Mesenchymal stem cell (in vitro differentiated cells and primary cell): ENCODE measurements around the gene TCHP.

Source experiments
- DNase-seq: peaks from one replicate; pipeline ENCODE4 v3.0.0-alpha.2; 2013
- H2AFZ ChIP-seq: one replicate; pipeline ENCODE4 v1.6.1; 2013; ENCODE audit warnings: low read depth, mild to moderate bottlenecking, control low read depth, inconsistent platforms, low read length, moderate library complexity
- H2AK5ac ChIP-seq: 2 replicates; pipeline ENCODE4 v1.6.1; 2013; ENCODE audit warnings: low read length, moderate library complexity, mild to moderate bottlenecking, inconsistent platforms; ENCODE audit not compliant: severe bottlenecking
- H2BK120ac ChIP-seq: one replicate; pipeline ENCODE4 v1.6.1; 2013; ENCODE audit warnings: low read depth, mild to moderate bottlenecking, inconsistent platforms, low read length, moderate library complexity
- H2BK12ac ChIP-seq, 2 experiments: one replicate each; pipeline ENCODE4 v1.6.1; 2013; ENCODE audit warnings: inconsistent platforms in 2 of 2, low read length in 2 of 2, mild to moderate bottlenecking in 2 of 2, moderate library complexity in 2 of 2, control low read depth in 1 of 2
- H2BK15ac ChIP-seq: one replicate; pipeline ENCODE4 v1.6.1; 2013; ENCODE audit warnings: mild to moderate bottlenecking, low read depth, inconsistent platforms; ENCODE audit not compliant: poor library complexity, severe bottlenecking
- H2BK5ac ChIP-seq: 2 replicates; pipeline ENCODE4 v1.6.1; 2013; ENCODE audit warnings: low read depth, mild to moderate bottlenecking, low read length, control low read depth, inconsistent platforms; ENCODE audit not compliant: poor library complexity, severe bottlenecking
- H3K14ac ChIP-seq, 2 experiments: one replicate each; pipeline ENCODE4 v1.6.1; 2013; ENCODE audit warnings: inconsistent platforms in 2 of 2, low read length in 2 of 2, control low read depth in 1 of 2, mild to moderate bottlenecking in 1 of 2, moderate library complexity in 1 of 2
- H3K18ac ChIP-seq, 2 experiments: one replicate each; pipeline ENCODE4 v1.6.1; 2013; ENCODE audit warnings: inconsistent platforms in 2 of 2, low read length in 2 of 2, control low read depth in 1 of 2, low read depth in 1 of 2, mild to moderate bottlenecking in 1 of 2
- H3K23ac ChIP-seq, 2 experiments: one replicate each; pipeline ENCODE4 v1.6.1; 2013; ENCODE audit warnings: inconsistent platforms in 2 of 2, low read length in 2 of 2, mild to moderate bottlenecking in 2 of 2, moderate library complexity in 2 of 2, control low read depth in 1 of 2
- H3K27ac ChIP-seq: 2 replicates; pipeline ENCODE4 v1.5.1; 2013; ENCODE audit warnings: mild to moderate bottlenecking, moderate library complexity, low read length, control low read depth, inconsistent platforms; ENCODE audit not compliant: poor library complexity, severe bottlenecking
- H3K27me3 ChIP-seq, 2 experiments: 2 replicates each; pipeline versions ENCODE4 v1.6.1 to v1.7.0; 2013; ENCODE audit warnings: low read length in 2 of 2, mild to moderate bottlenecking in 2 of 2, moderate library complexity in 2 of 2, control low read depth in 1 of 2, inconsistent platforms in 1 of 2; ENCODE audit not compliant: control insufficient read depth in 1 of 2, insufficient read depth in 1 of 2
- H3K36me3 ChIP-seq, 2 experiments: 2 replicates each; pipeline versions ENCODE4 v1.6.1 to v1.7.0; 2013; ENCODE audit warnings: low read length in 2 of 2, control low read depth in 1 of 2, inconsistent platforms in 1 of 2, low read depth in 1 of 2, mild to moderate bottlenecking in 1 of 2; ENCODE audit not compliant: insufficient read depth in 2 of 2, control insufficient read depth in 1 of 2
- H3K4ac ChIP-seq, 2 experiments: one replicate each; pipeline ENCODE4 v1.6.1; 2013; ENCODE audit warnings: inconsistent platforms in 2 of 2, low read length in 2 of 2, mild to moderate bottlenecking in 2 of 2, moderate library complexity in 2 of 2, control low read depth in 1 of 2, low read depth in 1 of 2
- H3K4me1 ChIP-seq: 2 replicates; pipeline ENCODE4 v1.6.1; 2013; ENCODE audit warnings: low read depth, low read length, control low read depth; ENCODE audit not compliant: control insufficient read depth, insufficient read depth
- H3K4me2 ChIP-seq: 2 replicates; pipeline ENCODE4 v1.6.1; 2013; ENCODE audit warnings: low read length, mild to moderate bottlenecking, inconsistent platforms; ENCODE audit not compliant: poor library complexity, severe bottlenecking
- H3K4me3 ChIP-seq, 2 experiments: 2 replicates each; pipeline versions ENCODE4 v1.5.1 to v1.7.0; 2013; ENCODE audit warnings: low read length in 2 of 2, mild to moderate bottlenecking in 2 of 2, control low read depth in 1 of 2, low read depth in 1 of 2; ENCODE audit not compliant: insufficient read depth in 1 of 2
- H3K79me1 ChIP-seq: replicated peaks from 2 replicates; pipeline ENCODE4 v1.6.1; 2013; ENCODE audit warnings: mild to moderate bottlenecking, control low read depth, low read length, inconsistent platforms; ENCODE audit not compliant: poor library complexity, severe bottlenecking
- H3K9ac ChIP-seq: 2 replicates; pipeline ENCODE4 v1.7.0; 2013; ENCODE audit warnings: mild to moderate bottlenecking, low read length, moderate library complexity
- H3K9me3 ChIP-seq: 2 replicates; pipeline ENCODE4 v1.7.0; 2013; ENCODE audit warnings: mild to moderate bottlenecking, low read length; ENCODE audit not compliant: control insufficient read depth
- H4K8ac ChIP-seq: one replicate; pipeline ENCODE4 v1.6.1; 2013; ENCODE audit warnings: inconsistent platforms, mild to moderate bottlenecking, low read length, moderate library complexity
- H4K91ac ChIP-seq: one replicate; pipeline ENCODE4 v1.6.1; 2013; ENCODE audit warnings: mild to moderate bottlenecking, low read length, inconsistent platforms
- WGBS: methylation state at CpG from one replicate; pipeline ENCODE4 v1.1.7; 2013; ENCODE audit warnings: mixed read lengths; 5-methylcytosine and 5-hydroxymethylcytosine counted together

The TCHP gene

DNA sequence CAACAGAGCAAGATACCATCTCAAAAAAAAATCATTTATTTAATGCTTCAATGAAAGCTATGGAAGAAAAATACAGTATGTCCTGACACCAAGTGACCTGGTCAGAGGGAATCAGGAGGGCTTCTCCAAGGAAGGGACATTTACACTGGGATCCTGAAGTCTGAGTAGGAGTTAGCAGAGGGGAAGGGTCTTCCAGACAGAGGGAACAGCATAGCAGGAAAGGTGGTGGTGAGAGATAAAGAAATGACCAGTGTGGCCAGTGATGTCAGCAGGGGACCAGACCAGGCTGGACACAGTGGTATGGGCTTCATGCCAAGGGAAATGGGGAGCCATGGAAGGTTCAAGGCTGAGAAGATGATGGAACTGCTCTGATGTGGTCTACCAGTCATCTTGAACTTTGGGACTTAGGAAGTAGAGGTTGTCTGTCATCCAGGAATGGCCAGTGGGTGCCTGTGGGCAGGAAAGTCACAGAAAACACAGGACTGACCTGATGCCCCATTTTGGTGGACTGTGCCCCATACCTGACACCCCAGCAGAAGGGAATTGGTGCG lies 7.8 kb upstream of the TCHP start:
- no peak overlapping the region for H3K4me2 ChIP-seq
- no peak overlapping the region for H3K27ac ChIP-seq
- H3K9me3 ChIP-seq, result no peaks in the 10 kb centered on the region
- no peak overlapping the region for H3K4ac ChIP-seq
- H2AK5ac ChIP-seq, result no peak overlapping the region
- WGBS, result 100% methylated on average over 1 of the region's 1 CpG
- no peak overlapping the region for H3K4me3 ChIP-seq
- no peak overlapping the region for H3K23ac ChIP-seq
- peaks cover 5% of the 10 kb centered on the region for H3K4me1 ChIP-seq
- H3K27me3 ChIP-seq, result no peaks in the 10 kb centered on the region
- no peak overlapping the region for H2BK120ac ChIP-seq
- no peak overlapping the region for H4K91ac ChIP-seq
- no peak for DNase-seq
- no peak overlapping the region for H3K14ac ChIP-seq
- no peak overlapping the region for H4K8ac ChIP-seq
- H2BK15ac ChIP-seq, result no peak overlapping the region
- H3K79me1 ChIP-seq, result no peaks in the 10 kb centered on the region
- H2AFZ ChIP-seq, result no peak overlapping the region
- no peak overlapping the region for H3K9ac ChIP-seq
- H2BK5ac ChIP-seq, result no peak overlapping the region
- H3K36me3 ChIP-seq, result no peaks in the 10 kb centered on the region
- H3K18ac ChIP-seq, result no peak overlapping the region
- H2BK12ac ChIP-seq, result no peak overlapping the region

DNA sequence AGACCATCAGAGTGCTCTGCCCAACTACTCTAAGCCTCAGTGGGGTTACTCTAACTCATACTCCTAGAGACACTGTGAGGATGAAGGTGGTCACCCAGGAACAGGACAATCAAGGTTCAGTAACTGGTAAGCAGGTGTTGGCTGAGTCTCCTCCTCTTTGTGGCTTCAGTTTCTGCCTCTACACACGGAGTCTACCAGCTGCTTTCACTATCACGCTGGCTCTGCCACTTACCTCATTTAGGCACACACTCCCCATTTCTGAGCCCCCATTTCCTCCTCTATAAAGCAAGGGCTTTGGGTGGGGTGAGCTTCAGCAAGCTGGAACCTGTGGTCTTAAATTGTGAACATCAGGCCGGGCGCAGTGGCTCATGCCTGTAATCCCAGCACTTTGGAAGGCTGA lies 7.3 kb upstream of the TCHP start:
- no peak for DNase-seq
- Histone ChIP-seq H3K4me3 (no peak overlapping the region), H3K23ac (no peak overlapping the region), H3K27me3 (no peaks in the 10 kb centered on the region), H3K4ac (no peak overlapping the region), H3K14ac (no peak overlapping the region), H3K4me2 (no peak overlapping the region), H2BK5ac (no peak overlapping the region), H3K4me1 (peaks cover 3% of the 10 kb centered on the region), H2AFZ (no peak overlapping the region), H3K79me1 (no peaks in the 10 kb centered on the region), H2BK120ac (no peak overlapping the region), H4K91ac (no peak overlapping the region), H3K27ac (no peak overlapping the region), H3K9ac (no peak overlapping the region), H3K36me3 (no peaks in the 10 kb centered on the region), H2BK12ac (no peak overlapping the region), H2AK5ac (no peak overlapping the region), H3K9me3 (no peaks in the 10 kb centered on the region), H4K8ac (no peak overlapping the region), H2BK15ac (no peak overlapping the region), H3K18ac (no peak overlapping the region)
- 100% methylated on average over 2 of the region's 4 CpGs for WGBS

DNA sequence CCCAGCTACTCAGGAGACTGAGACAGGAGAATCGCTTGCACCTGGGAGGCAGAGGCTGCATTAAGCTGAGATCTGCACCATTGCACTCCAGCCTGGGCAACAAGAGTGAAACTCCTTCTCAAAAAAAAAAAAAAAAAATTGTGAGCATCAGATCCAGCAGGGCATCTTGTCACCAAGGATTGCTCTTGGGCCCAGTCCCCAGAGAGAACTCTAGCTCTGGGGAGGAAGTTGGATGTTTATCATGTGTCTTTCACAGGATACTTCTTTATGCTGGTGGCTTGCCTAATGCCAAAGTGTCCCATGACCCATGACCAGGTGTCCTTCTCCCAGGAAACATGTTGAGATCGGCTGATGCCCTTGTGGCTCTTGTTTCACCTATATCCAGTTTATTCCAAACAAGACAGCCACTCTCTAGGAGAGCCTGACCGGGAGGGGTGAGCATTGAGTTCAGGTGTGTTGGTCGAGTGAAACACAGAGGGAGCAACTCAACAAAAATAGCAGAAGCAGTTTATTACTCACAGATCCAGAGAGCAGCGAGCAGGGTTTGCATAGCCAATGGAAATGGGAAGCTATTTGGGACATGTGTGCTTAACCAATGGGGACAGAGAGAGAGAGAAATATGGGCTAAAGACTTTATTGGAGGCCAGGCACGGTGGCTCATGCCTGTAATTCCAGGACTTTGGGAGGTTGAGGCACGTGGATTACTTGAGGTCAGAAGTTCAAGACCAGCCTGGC lies 6.6 kb upstream of the TCHP start:
- H3K27ac ChIP-seq, result no peak overlapping the region
- H3K9ac ChIP-seq, result no peak overlapping the region
- no peak overlapping the region for H3K18ac ChIP-seq
- H3K36me3 ChIP-seq, result no peaks in the 10 kb centered on the region
- no peak overlapping the region for H3K23ac ChIP-seq
- H2BK15ac ChIP-seq, result no peak overlapping the region
- no peak for DNase-seq
- H4K91ac ChIP-seq, result no peak overlapping the region
- H3K9me3 ChIP-seq, result no peaks in the 10 kb centered on the region
- H3K14ac ChIP-seq, result no peak overlapping the region
- no peak overlapping the region for H3K4me3 ChIP-seq
- 90% methylated on average over 7 of the region's 7 CpGs for WGBS
- H2AFZ ChIP-seq, result no peak overlapping the region
- no peaks in the 10 kb centered on the region for H3K79me1 ChIP-seq
- no peak overlapping the region for H2BK12ac ChIP-seq
- H3K4ac ChIP-seq, result no peak overlapping the region
- H2BK5ac ChIP-seq, result no peak overlapping the region
- H3K4me1 ChIP-seq, result peaks cover 1% of the 10 kb centered on the region
- H3K27me3 ChIP-seq, result no peaks in the 10 kb centered on the region
- H4K8ac ChIP-seq, result no peak overlapping the region
- H2BK120ac ChIP-seq, result no peak overlapping the region
- H3K4me2 ChIP-seq, result no peak overlapping the region
- H2AK5ac ChIP-seq, result no peak overlapping the region

DNA sequence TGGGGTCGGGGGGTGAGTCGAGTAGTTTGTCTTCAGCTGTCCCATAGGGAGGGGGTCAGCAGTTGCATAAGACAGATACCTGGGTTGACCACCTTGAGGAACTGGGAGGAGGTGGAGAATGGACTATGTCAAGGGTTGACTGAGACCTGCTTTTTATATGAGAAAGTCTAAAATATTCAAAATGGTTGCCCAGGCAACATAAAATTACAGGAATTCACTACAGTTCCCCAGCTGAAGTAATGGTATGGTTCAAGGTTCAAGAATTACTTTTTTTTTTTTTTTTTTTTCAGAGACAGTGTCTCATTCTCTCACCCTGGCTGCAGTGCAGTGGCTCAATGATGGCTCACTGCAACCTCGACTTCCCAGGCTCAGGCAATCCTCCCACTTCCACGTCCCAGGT lies 5.1 kb upstream of the TCHP start:
- H3K36me3 ChIP-seq, result no peaks in the 10 kb centered on the region

More for the DNA sequence above, 5.1 kb upstream of the TCHP start:
- no peak overlapping the region for H3K9ac ChIP-seq
- H2AFZ ChIP-seq, result no peak overlapping the region
- 66% methylated on average over 2 of the region's 4 CpGs for WGBS
- H4K91ac ChIP-seq, result no peak overlapping the region
- no peak overlapping the region for H2BK5ac ChIP-seq
- H3K79me1 ChIP-seq, result peaks cover 1% of the 10 kb centered on the region
- H3K23ac ChIP-seq, result no peak overlapping the region
- H2AK5ac ChIP-seq, result no peak overlapping the region
- no peak overlapping the region for H2BK120ac ChIP-seq
- H3K27me3 ChIP-seq, result no peaks in the 10 kb centered on the region
- H3K4me2 ChIP-seq, result no peak overlapping the region
- no peak overlapping the region for H3K18ac ChIP-seq
- no peak overlapping the region for H3K4ac ChIP-seq
- peak overlapping the region; percentile 7 for H2BK15ac ChIP-seq
- no peak overlapping the region for H2BK12ac ChIP-seq
- H3K27ac ChIP-seq, result no peak overlapping the region
- no peak overlapping the region for H3K4me3 ChIP-seq
- H4K8ac ChIP-seq, result no peak overlapping the region
- DNase-seq, result no peak
- H3K9me3 ChIP-seq, result no peaks in the 10 kb centered on the region
- peaks cover 3% of the 10 kb centered on the region for H3K4me1 ChIP-seq
- H3K14ac ChIP-seq, result no peak overlapping the region
